IMR-90 (cell line): ENCODE results near the gene NTSR2. TPM values are rescaled to one million over a fixed set of nuclear protein-coding genes. Genes with fewer than 3 reads are reported as not detected.

Source experiments
- ATAC-seq: fragments of 200-7000 bp; cut with Tn5 transposase; 2 replicates; pipeline ENCODE4 v1.9.1; 2020; ENCODE audit warnings: low read depth, mild to moderate bottlenecking, moderate library complexity
- BruUV-seq: library from RNA; stranded (reverse); fragments of 400-500 nt; replicated peaks from 2 replicates; lab custom pipeline; 2021; lab: Mats Ljungman, UMichigan
- CTCF ChIA-PET: fragments of 300-600 bp; formaldehyde crosslinking; extraction: SDS; loops from one replicate; lab custom pipeline; 2021; ENCODE audit warnings: antibody characterized with exemption; lab: Yijun Ruan, JAX
- POLR2A ChIA-PET: fragments of 300-600 bp; sonication (Branson Sonifier 250); formaldehyde crosslinking; loops from one replicate; lab custom pipeline; 2022; ENCODE audit warnings: antibody characterized with exemption; ENCODE audit not compliant: unreplicated experiment; lab: Charles Lee
- DNase-seq: peaks from one replicate; pipeline ENCODE4 v3.0.0; 2013
- H2AFZ ChIP-seq: replicated peaks from 2 replicates; pipeline ENCODE3; 2013; ENCODE audit warnings: low read length, mild to moderate bottlenecking; ENCODE audit not compliant: poor library complexity
- H2AK5ac ChIP-seq: 2 replicates; pipeline ENCODE4 v1.6.1; 2013; ENCODE audit warnings: low read depth, low read length, inconsistent platforms
- H2AK9ac ChIP-seq: replicated peaks from 2 replicates; pipeline ENCODE3; 2013; ENCODE audit warnings: mild to moderate bottlenecking, low read depth, low read length, moderate library complexity; ENCODE audit not compliant: poor library complexity
- H2BK120ac ChIP-seq: 2 replicates; pipeline ENCODE4 v1.6.1; 2013; ENCODE audit warnings: low read depth, low read length, inconsistent platforms
- H2BK15ac ChIP-seq: 3 replicates; pipeline ENCODE4 v1.6.1; 2013; ENCODE audit warnings: low read depth, low read length, inconsistent platforms
- H2BK20ac ChIP-seq: 2 replicates; pipeline ENCODE4 v1.6.1; 2013; ENCODE audit warnings: low read depth, mild to moderate bottlenecking, inconsistent platforms, low read length, moderate library complexity
- H2BK5ac ChIP-seq: 2 replicates; pipeline ENCODE4 v1.6.1; 2013; ENCODE audit warnings: mild to moderate bottlenecking, low read depth, low read length, inconsistent platforms; ENCODE audit not compliant: poor library complexity, severe bottlenecking
- H3K14ac ChIP-seq: replicated peaks from 2 replicates; pipeline ENCODE4 v1.6.1; 2013; ENCODE audit warnings: low read depth, low read length, inconsistent platforms
- H3K18ac ChIP-seq: 2 replicates; pipeline ENCODE4 v1.6.1; 2013; ENCODE audit warnings: low read depth, low read length, control low read depth
- H3K23ac ChIP-seq: 2 replicates; pipeline ENCODE4 v1.6.1; 2013; ENCODE audit warnings: low read depth, low read length, inconsistent platforms
- H3K27ac ChIP-seq: 2 replicates; pipeline ENCODE4 v1.5.1; 2013; ENCODE audit warnings: mild to moderate bottlenecking, control low read depth, low read length; ENCODE audit not compliant: insufficient read depth
- H3K27me3 ChIP-seq: 2 replicates; pipeline ENCODE4 v1.6.1; 2013; ENCODE audit warnings: low read length; ENCODE audit not compliant: control insufficient read depth, insufficient read depth
- H3K36me3 ChIP-seq: 2 replicates; pipeline ENCODE4 v1.6.1; 2013; ENCODE audit warnings: low read length, mixed read lengths; ENCODE audit not compliant: control insufficient read depth, insufficient read depth
- H3K4ac ChIP-seq: 2 replicates; pipeline ENCODE4 v1.6.1; 2013; ENCODE audit warnings: low read depth, low read length, inconsistent platforms
- H3K4me1 ChIP-seq: 2 replicates; pipeline ENCODE4 v1.6.1; 2013; ENCODE audit warnings: low read length, mixed read lengths; ENCODE audit not compliant: control insufficient read depth, insufficient read depth
- H3K4me2 ChIP-seq: 2 replicates; pipeline ENCODE4 v1.6.1; 2013; ENCODE audit warnings: low read depth, mild to moderate bottlenecking, control low read depth, low read length, moderate library complexity
- H3K4me3 ChIP-seq: 2 replicates; pipeline ENCODE4 v1.5.1; 2013; ENCODE audit warnings: low read depth, mild to moderate bottlenecking, control low read depth, low read length, moderate library complexity; ENCODE audit not compliant: insufficient read depth
- H3K56ac ChIP-seq: 2 replicates; pipeline ENCODE4 v1.6.1; 2013; ENCODE audit warnings: low read length, inconsistent platforms; ENCODE audit not compliant: insufficient read depth; ENCODE audit errors: extremely low read depth
- H3K79me1 ChIP-seq, 2 experiments: 2 replicates each; pipeline ENCODE4 v1.6.1; 2013; ENCODE audit warnings: low read length in 2 of 2, inconsistent platforms in 1 of 2, low read depth in 1 of 2
- H3K9ac ChIP-seq: 2 replicates; pipeline ENCODE4 v1.6.1; 2013; ENCODE audit warnings: low read depth, low read length, control low read depth
- H3K9me1 ChIP-seq: 2 replicates; pipeline ENCODE4 v1.6.1; 2013; ENCODE audit warnings: low read length, inconsistent platforms; ENCODE audit not compliant: insufficient read depth
- H3K9me3 ChIP-seq: 2 replicates; pipeline ENCODE4 v1.6.1; 2013; ENCODE audit warnings: low read length; ENCODE audit not compliant: control insufficient read depth, insufficient read depth
- H4K20me1 ChIP-seq: 2 replicates; pipeline ENCODE4 v1.6.1; 2013; ENCODE audit warnings: low read length, inconsistent platforms; ENCODE audit not compliant: insufficient read depth
- H4K5ac ChIP-seq: 2 replicates; pipeline ENCODE4 v1.6.1; 2013; ENCODE audit warnings: mild to moderate bottlenecking, low read depth, low read length, control low read depth
- H4K8ac ChIP-seq, 2 experiments: 2 replicates each; pipeline ENCODE4 v1.6.1; 2013; ENCODE audit warnings: low read depth in 2 of 2, low read length in 2 of 2, control low read depth in 1 of 2, inconsistent platforms in 1 of 2
- H4K91ac ChIP-seq: 2 replicates; pipeline ENCODE4 v1.6.1; 2013; ENCODE audit warnings: low read depth, low read length, inconsistent platforms; ENCODE audit not compliant: insufficient read depth
- BHLHE40 ChIP-seq: fragments of 150-350 bp; IDR thresholded peaks from 2 replicates; pipeline ENCODE4 v1.6.1; 2016; ENCODE audit warnings: mild to moderate bottlenecking, low read depth, low read length
- CEBPB ChIP-seq: IDR thresholded peaks from 2 replicates; pipeline ENCODE4 v1.6.1; 2012; ENCODE audit warnings: low read depth, low read length, improper control_type of control experiment
- CHD1 ChIP-seq: IDR thresholded peaks from 2 replicates; pipeline ENCODE4 v1.6.1; 2012; ENCODE audit warnings: low read depth, low read length, improper control_type of control experiment
- FOS ChIP-seq: fragments of 150-350 bp; IDR thresholded peaks from 2 replicates; pipeline ENCODE4 v1.6.1; 2016; ENCODE audit warnings: low read depth, low read length
- MAFK ChIP-seq: IDR thresholded peaks from 2 replicates; pipeline ENCODE4 v1.6.1; 2012; ENCODE audit warnings: low read depth, low read length, improper control_type of control experiment
- MAZ ChIP-seq: IDR thresholded peaks from 2 replicates; pipeline ENCODE4 v1.6.1; 2012; ENCODE audit warnings: low read depth, mild to moderate bottlenecking, low read length, improper control_type of control experiment, moderate library complexity, borderline replicate concordance
- MXI1 ChIP-seq: IDR thresholded peaks from 2 replicates; pipeline ENCODE4 v1.6.1; 2012; ENCODE audit warnings: low read depth, mild to moderate bottlenecking, low read length, moderate library complexity, borderline replicate concordance
- NFE2L2 ChIP-seq: fragments of 150-350 bp; IDR thresholded peaks from 2 replicates; pipeline ENCODE4 v1.6.1; 2016; ENCODE audit warnings: low read depth, mild to moderate bottlenecking, low read length
- POLR2A ChIP-seq: IDR thresholded peaks from 2 replicates; pipeline ENCODE4 v1.6.1; 2012; ENCODE audit warnings: mild to moderate bottlenecking, low read depth, low read length
- RAD21 ChIP-seq: IDR thresholded peaks from 2 replicates; pipeline ENCODE4 v1.6.1; 2012; ENCODE audit warnings: low read length, improper control_type of control experiment
- RCOR1 ChIP-seq: IDR thresholded peaks from 2 replicates; pipeline ENCODE4 v1.6.1; 2012; ENCODE audit warnings: mild to moderate bottlenecking, low read length, improper control_type of control experiment; ENCODE audit not compliant: insufficient replicate concordance
- RFX5 ChIP-seq: IDR thresholded peaks from 2 replicates; pipeline ENCODE4 v1.8.0; 2012; ENCODE audit warnings: low read depth, mild to moderate bottlenecking, low read length, moderate library complexity
- SMC3 ChIP-seq: fragments of 150-350 bp; IDR thresholded peaks from 2 replicates; pipeline ENCODE4 v1.6.1; 2016; ENCODE audit warnings: low read depth, mild to moderate bottlenecking, antibody characterized with exemption, low read length, moderate library complexity
- WGBS, 2 experiments: methylation state at CpG; one replicate each; pipeline versions ENCODE4 v1.1.5 to v1.1.7; 2013; ENCODE audit warnings: missing lambda C conversion rate in 2 of 2; ENCODE audit not compliant: insufficient read length in 1 of 2; ENCODE audit errors: extremely low coverage in 2 of 2; 5-methylcytosine and 5-hydroxymethylcytosine counted together
- dilution Hi-C: fragments of 300-500 bp; cut with HindIII; formaldehyde crosslinking; loops from one replicate; pipeline ENCODE4 v1.14.3; 2018; ENCODE audit warnings: low sequenced_read_pairs; ENCODE audit not compliant: unreplicated experiment
- in situ Hi-C: fragments of 300-500 bp; cut with MboI; formaldehyde crosslinking; loops from 3 replicates; pipeline ENCODE4 v1.14.3; 2019; ENCODE audit warnings: low sequenced_read_pairs, inconsistent platforms, mixed read lengths
- intact Hi-C: fragments of 100-400 bp; cut with micrococcal nuclease; formaldehyde crosslinking; loops from 2 replicates; pipeline ENCODE4 v1.10.0; 2022
- polyA plus RNA-seq, 3 experiments: library from polyadenylated mRNA; depleted of rRNA; stranded (reverse); fragments of >200 nt; gene quantifications; 2 replicates each; pipeline ENCODE4 v1.2.3, GENCODE V29; 2012; ENCODE audit warnings: low replicate concordance in 1 of 3
- total RNA-seq: library from RNA; depleted of rRNA; stranded (reverse); fragments of >200 nt; gene quantifications from 2 replicates; pipeline ENCODE4 v1.2.3, GENCODE V29; 2012
- TF ChIP-seq, protein P1 (sequence below): fragments of 150-350 bp; IDR thresholded peaks from 2 replicates; pipeline ENCODE4 v1.6.1; 2017; ENCODE audit warnings: mild to moderate bottlenecking, antibody characterized with exemption, low read length, low read depth
- TF ChIP-seq, protein P2 (sequence below): conservative IDR thresholded peaks from 2 replicates; pipeline ENCODE4 v1.5.1; 2012; ENCODE audit warnings: mild to moderate bottlenecking, low read depth, low read length, improper control_type of control experiment
- TF ChIP-seq, protein P3 (sequence below): fragments of 150-350 bp; IDR thresholded peaks from 2 replicates; pipeline ENCODE4 v1.6.1; 2016; ENCODE audit warnings: low read depth, mild to moderate bottlenecking, low read length, moderate library complexity, borderline replicate concordance

NTSR2 gene
- total and polyA plus RNA-seq, 2 of the 4 experiments (the other 2 are of a cell fraction): not detected

DNA sequence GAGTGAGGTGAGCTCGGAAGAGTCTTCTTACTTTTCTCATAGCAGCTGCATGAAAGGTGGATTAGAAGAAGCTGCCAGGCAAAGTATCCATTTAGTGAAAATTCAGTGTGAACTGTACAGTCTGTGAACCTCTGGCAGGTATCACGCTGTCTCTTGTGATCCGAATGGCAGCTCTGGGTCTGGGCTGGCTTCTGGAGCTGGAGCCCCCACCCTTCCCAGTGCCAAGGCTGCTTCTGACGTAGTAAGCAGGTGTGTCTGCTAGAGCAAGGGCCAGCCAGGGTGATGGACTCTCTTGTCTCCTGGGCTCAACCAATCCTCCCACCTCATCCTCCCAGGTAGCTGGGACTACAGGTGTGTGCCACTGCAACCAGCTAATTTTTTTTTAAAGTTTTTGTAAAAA, 14.0 kb upstream of the NTSR2 start:
- H4K91ac ChIP-seq: no peak overlapping the region
- ChIA-PET CTCF (interaction anchor here (0.5 kb wide), 1 partner anchor 91 kb away, joined by 3 read pairs; no protein-coding TSS in a partner anchor), POLR2A (no interaction called here)
- ATAC-seq: no peak
- no peak overlapping the region for H2AFZ ChIP-seq
- TF ChIP-seq NFE2L2 (no peak), RCOR1 (no peak), CEBPB (no peak), MAFK (no peak), POLR2A (no peak), MAZ (no peak), FOS (no peak), MXI1 (no peak), SMC3 (no peak), CHD1 (no peak), RFX5 (no peak), BHLHE40 (no peak), RAD21 (no peak)
- TF ChIP-seq, protein P1, sequence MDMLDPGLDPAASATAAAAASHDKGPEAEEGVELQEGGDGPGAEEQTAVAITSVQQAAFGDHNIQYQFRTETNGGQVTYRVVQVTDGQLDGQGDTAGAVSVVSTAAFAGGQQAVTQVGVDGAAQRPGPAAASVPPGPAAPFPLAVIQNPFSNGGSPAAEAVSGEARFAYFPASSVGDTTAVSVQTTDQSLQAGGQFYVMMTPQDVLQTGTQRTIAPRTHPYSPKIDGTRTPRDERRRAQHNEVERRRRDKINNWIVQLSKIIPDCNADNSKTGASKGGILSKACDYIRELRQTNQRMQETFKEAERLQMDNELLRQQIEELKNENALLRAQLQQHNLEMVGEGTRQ: no peak
- TF ChIP-seq, protein P2, sequence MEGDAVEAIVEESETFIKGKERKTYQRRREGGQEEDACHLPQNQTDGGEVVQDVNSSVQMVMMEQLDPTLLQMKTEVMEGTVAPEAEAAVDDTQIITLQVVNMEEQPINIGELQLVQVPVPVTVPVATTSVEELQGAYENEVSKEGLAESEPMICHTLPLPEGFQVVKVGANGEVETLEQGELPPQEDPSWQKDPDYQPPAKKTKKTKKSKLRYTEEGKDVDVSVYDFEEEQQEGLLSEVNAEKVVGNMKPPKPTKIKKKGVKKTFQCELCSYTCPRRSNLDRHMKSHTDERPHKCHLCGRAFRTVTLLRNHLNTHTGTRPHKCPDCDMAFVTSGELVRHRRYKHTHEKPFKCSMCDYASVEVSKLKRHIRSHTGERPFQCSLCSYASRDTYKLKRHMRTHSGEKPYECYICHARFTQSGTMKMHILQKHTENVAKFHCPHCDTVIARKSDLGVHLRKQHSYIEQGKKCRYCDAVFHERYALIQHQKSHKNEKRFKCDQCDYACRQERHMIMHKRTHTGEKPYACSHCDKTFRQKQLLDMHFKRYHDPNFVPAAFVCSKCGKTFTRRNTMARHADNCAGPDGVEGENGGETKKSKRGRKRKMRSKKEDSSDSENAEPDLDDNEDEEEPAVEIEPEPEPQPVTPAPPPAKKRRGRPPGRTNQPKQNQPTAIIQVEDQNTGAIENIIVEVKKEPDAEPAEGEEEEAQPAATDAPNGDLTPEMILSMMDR: no peak
- TF ChIP-seq, protein P3, sequence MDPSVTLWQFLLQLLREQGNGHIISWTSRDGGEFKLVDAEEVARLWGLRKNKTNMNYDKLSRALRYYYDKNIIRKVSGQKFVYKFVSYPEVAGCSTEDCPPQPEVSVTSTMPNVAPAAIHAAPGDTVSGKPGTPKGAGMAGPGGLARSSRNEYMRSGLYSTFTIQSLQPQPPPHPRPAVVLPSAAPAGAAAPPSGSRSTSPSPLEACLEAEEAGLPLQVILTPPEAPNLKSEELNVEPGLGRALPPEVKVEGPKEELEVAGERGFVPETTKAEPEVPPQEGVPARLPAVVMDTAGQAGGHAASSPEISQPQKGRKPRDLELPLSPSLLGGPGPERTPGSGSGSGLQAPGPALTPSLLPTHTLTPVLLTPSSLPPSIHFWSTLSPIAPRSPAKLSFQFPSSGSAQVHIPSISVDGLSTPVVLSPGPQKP: no peak
- H3K14ac ChIP-seq: no peak overlapping the region
- peaks cover 8% of the 10 kb centered on the region; the same call in 1 of the 2 replicates for H3K4me1 ChIP-seq
- no peak overlapping the region for H2BK15ac ChIP-seq
- no peaks in the 10 kb centered on the region for H3K79me1 ChIP-seq
- no peaks in the 10 kb centered on the region for H3K36me3 ChIP-seq
- no peak overlapping the region for H3K56ac ChIP-seq
- no peak overlapping the region for H4K5ac ChIP-seq
- no peak overlapping the region for H2BK5ac ChIP-seq
- H2AK5ac ChIP-seq: no peak overlapping the region
- no peak overlapping the region for H4K8ac ChIP-seq
- no peak overlapping the region for H3K4ac ChIP-seq
- no peak overlapping the region for H3K23ac ChIP-seq
- BruUV-seq: no TSS peak
- in situ Hi-C loops: no loop called here
- no peak overlapping the region for H3K4me2 ChIP-seq
- H3K9me1 ChIP-seq: no peaks in the 10 kb centered on the region
- H3K4me3 ChIP-seq: no peak overlapping the region
- H3K27me3 ChIP-seq: peaks cover 31% of the 10 kb centered on the region
- H3K9ac ChIP-seq: no peak overlapping the region
- no peak overlapping the region for H2BK20ac ChIP-seq
- H3K18ac ChIP-seq: no peak overlapping the region
- no peaks in the 10 kb centered on the region for H3K9me3 ChIP-seq
- dilution Hi-C loops: no loop called here
- intact Hi-C loops: loop anchor here (5.0 kb wide), 1 partner anchor 207 kb away; no protein-coding TSS in a partner anchor
- H2AK9ac ChIP-seq: no peak overlapping the region
- H4K20me1 ChIP-seq: no peaks in the 10 kb centered on the region
- no CpG with 5 or more reads among the region's 4 CpGs for WGBS, 2 experiments
- no peak overlapping the region for H3K27ac ChIP-seq
- H2BK120ac ChIP-seq: no peak overlapping the region
- DNase-seq: no peak
